ENCODE results near the gene SLC39A9.

The SLC39A9 gene

DNA sequence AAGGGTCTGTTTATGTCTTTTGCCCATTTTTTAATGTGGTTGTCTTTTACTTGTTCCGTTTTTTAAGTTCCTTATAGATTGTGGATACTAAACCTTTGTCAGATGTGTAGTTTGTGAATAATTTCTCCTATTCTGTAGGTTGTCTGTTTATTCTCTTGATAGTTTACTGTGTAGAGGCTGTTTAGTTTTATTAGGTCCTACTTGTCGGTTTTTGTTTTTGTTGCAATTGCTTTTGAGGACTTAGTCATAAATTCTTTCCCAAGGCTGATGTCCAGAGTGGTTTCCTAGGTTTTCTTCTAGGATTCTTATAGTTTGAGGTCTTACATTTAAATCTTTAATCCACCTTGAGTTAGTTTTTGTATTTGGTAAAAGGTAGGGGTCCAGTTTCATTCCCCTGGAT is 33.9 kb downstream of the SLC39A9 start:
- H3K36me3 ChIP-seq (ENCODE audit: control insufficient read depth, insufficient read depth, low read length), result no peaks in the 10 kb centered on the region
- no peak overlapping the region for H3K4me3 ChIP-seq (ENCODE audit: low read length)
- H3K9me3 ChIP-seq (ENCODE audit: control insufficient read depth, low read length), result no peaks in the 10 kb centered on the region
- H3K9ac ChIP-seq (ENCODE audit: low read length), result no peak overlapping the region
- H3K4me1 ChIP-seq (ENCODE audit: control insufficient read depth, insufficient read depth, low read length), result no peaks in the 10 kb centered on the region
- H3K27me3 ChIP-seq (ENCODE audit: control insufficient read depth, insufficient read depth, low read length), result no peaks in the 10 kb centered on the region

DNA sequence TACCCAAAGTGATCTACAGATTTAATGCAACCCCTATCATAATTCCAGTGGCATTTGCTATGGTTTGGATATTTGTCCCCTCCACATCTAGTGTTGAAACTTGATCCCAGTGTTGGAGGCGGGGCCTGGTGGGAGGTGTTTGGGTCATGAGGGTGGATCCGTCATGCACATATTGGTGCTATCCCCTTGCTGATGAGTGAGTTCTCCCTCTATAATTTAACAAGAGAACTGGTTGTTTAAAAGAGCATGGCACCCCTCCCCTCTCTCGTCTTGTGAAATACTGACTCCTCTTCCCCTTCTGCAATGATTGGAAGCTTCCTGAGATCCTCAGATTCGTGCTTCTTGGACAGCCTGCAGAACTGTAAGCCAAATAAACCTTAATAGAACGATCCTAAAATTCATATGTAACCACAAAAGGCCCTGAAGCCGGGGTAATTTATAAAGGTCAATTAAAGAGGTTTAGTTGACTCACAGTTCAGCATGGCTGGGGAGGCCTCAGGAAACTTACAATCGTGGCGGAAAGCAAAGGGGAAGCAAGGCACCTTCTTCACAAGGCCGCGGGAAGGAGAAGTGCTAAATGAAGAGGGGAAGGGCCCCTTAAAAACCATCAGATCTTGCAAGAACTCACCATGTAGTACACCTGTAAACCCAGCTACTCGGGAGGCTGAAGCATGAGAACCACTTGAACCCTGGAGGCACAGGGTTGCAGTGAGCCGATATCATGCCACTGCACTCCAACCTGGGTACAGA is 41.2 kb downstream of the SLC39A9 start:
- no peaks in the 10 kb centered on the region for H3K36me3 ChIP-seq (ENCODE audit: control insufficient read depth, insufficient read depth, low read length)
- no peak overlapping the region for H3K4me3 ChIP-seq (ENCODE audit: low read length)
- no peaks in the 10 kb centered on the region for H3K27me3 ChIP-seq (ENCODE audit: control insufficient read depth, insufficient read depth, low read length)
- H3K4me1 ChIP-seq (ENCODE audit: control insufficient read depth, insufficient read depth, low read length), result no peaks in the 10 kb centered on the region
- H3K9me3 ChIP-seq (ENCODE audit: control insufficient read depth, low read length), result no peaks in the 10 kb centered on the region
- H3K9ac ChIP-seq (ENCODE audit: low read length), result no peak overlapping the region

DNA sequence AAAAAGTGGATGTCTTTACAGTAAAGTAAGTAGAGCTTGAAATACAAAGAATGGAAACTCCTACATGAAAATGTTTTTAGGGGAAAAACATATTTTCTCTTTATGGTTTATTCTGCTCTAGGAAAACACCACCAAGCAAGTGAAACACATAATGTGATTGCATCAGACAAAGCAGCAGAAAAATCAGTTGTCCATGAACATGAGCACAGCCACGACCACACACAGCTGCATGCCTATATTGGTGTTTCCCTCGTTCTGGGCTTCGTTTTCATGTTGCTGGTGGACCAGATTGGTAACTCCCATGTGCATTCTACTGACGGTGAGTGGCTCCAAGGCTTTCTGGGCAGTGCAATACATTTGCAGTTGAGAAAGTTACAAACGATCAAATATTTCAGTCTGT is 43.5 kb downstream of the SLC39A9 start:
- Histone ChIP-seq H3K36me3 (ENCODE audit: control insufficient read depth, insufficient read depth, low read length) (no peaks in the 10 kb centered on the region), H3K4me3 (ENCODE audit: low read length) (no peak overlapping the region), H3K27me3 (ENCODE audit: control insufficient read depth, insufficient read depth, low read length) (no peaks in the 10 kb centered on the region), H3K9ac (ENCODE audit: low read length) (no peak overlapping the region), H3K9me3 (ENCODE audit: control insufficient read depth, low read length) (no peaks in the 10 kb centered on the region), H3K4me1 (ENCODE audit: control insufficient read depth, insufficient read depth, low read length) (no peaks in the 10 kb centered on the region)

DNA sequence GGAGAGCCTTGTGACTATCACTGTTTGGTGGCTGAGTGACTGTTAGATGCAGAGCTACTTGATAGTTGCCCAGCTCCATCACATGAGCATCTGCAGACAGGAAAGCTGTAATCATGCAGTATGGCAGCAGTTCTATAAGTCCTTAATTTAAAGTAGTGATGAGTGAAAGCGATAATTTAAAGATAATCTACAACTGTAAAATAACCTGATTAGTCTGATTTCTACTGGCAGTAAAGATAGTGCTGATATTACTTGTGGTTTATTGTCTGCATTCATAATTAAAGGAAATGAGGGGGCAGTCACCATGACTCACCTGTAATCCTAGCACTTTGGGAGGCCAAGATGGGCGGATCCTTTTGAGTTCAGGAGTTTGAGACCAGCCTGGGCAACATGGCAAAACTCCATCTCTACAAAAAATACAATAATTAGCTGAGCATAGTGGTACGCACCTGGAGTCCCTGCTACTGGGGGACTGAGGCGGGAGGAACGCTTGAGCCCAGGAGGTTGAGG is 44.9 kb downstream of the SLC39A9 start:
- H3K4me1 ChIP-seq (ENCODE audit: control insufficient read depth, insufficient read depth, low read length), result no peaks in the 10 kb centered on the region
- no peak overlapping the region for H3K4me3 ChIP-seq (ENCODE audit: low read length)
- no peaks in the 10 kb centered on the region for H3K9me3 ChIP-seq (ENCODE audit: control insufficient read depth, low read length)
- no peak overlapping the region for H3K9ac ChIP-seq (ENCODE audit: low read length)
- no peaks in the 10 kb centered on the region for H3K27me3 ChIP-seq (ENCODE audit: control insufficient read depth, insufficient read depth, low read length)
- H3K36me3 ChIP-seq (ENCODE audit: control insufficient read depth, insufficient read depth, low read length), result no peaks in the 10 kb centered on the region

DNA sequence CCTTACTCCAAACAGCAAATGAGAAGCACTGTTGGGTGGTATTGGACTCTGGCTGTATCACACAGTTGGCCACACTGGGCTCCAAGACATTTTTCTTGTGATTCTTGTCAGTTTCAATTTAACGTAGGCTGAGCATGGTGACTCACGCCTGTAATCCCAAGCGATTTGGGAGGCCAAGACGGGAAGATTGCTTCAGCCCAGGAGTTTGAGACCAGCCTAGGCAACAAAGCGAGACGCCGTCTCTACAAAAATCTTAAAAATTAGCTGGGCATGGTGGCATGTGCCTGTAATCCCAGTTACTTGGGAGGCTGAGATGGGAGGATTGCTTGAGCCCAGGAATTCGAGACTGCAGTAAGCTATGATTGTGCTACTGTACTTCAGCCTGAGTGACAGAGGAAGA is 50.7 kb downstream of the SLC39A9 start:
- no peaks in the 10 kb centered on the region for H3K9me3 ChIP-seq (ENCODE audit: control insufficient read depth, low read length)
- no peaks in the 10 kb centered on the region for H3K27me3 ChIP-seq (ENCODE audit: control insufficient read depth, insufficient read depth, low read length)
- H3K4me3 ChIP-seq (ENCODE audit: low read length), result no peak overlapping the region
- no peaks in the 10 kb centered on the region for H3K36me3 ChIP-seq (ENCODE audit: control insufficient read depth, insufficient read depth, low read length)
- no peaks in the 10 kb centered on the region for H3K4me1 ChIP-seq (ENCODE audit: control insufficient read depth, insufficient read depth, low read length)
- no peak overlapping the region for H3K9ac ChIP-seq (ENCODE audit: low read length)

DNA sequence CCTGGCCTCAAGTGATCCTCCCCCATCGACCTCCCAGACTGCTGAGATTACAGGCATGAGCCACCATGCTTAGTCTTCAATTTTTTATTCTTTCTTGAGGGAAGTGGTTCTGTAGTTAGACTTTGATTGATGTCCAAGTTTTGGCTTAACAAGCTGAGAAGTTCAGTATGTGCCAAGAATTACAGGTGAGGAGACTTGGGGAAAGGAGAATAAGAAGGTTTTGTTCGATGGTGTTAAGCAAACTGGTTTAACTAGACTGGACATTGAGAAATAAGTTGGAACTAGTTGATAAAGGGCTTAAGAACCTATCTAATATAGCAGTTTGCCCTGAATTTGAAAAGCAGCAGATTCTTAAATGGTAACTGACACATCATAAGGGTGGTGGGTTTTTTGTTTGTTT is 53.4 kb downstream of the SLC39A9 start:
- H3K36me3 ChIP-seq (ENCODE audit: control insufficient read depth, insufficient read depth, low read length), result peaks cover 3% of the 10 kb centered on the region
- no peak overlapping the region for H3K4me3 ChIP-seq (ENCODE audit: low read length)
- no peaks in the 10 kb centered on the region for H3K27me3 ChIP-seq (ENCODE audit: control insufficient read depth, insufficient read depth, low read length)
- H3K9me3 ChIP-seq (ENCODE audit: control insufficient read depth, low read length), result no peaks in the 10 kb centered on the region
- H3K4me1 ChIP-seq (ENCODE audit: control insufficient read depth, insufficient read depth, low read length), result no peaks in the 10 kb centered on the region
- H3K9ac ChIP-seq (ENCODE audit: low read length), result no peak overlapping the region

DNA sequence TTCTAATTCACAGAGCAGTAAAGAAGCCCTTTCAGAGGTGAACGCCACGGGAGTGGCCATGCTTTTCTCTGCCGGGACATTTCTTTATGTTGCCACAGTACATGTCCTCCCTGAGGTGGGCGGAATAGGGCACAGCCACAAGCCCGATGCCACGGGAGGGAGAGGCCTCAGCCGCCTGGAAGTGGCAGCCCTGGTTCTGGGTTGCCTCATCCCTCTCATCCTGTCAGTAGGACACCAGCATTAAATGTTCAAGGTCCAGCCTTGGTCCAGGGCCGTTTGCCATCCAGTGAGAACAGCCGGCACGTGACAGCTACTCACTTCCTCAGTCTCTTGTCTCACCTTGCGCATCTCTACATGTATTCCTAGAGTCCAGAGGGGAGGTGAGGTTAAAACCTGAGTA is 59.9 kb downstream of the SLC39A9 start:
- no peaks in the 10 kb centered on the region for H3K4me1 ChIP-seq (ENCODE audit: control insufficient read depth, insufficient read depth, low read length)
- no peaks in the 10 kb centered on the region for H3K27me3 ChIP-seq (ENCODE audit: control insufficient read depth, insufficient read depth, low read length)
- peaks cover 3% of the 10 kb centered on the region for H3K36me3 ChIP-seq (ENCODE audit: control insufficient read depth, insufficient read depth, low read length)
- no peak overlapping the region for H3K9ac ChIP-seq (ENCODE audit: low read length)
- H3K4me3 ChIP-seq (ENCODE audit: low read length), result no peak overlapping the region
- no peaks in the 10 kb centered on the region for H3K9me3 ChIP-seq (ENCODE audit: control insufficient read depth, low read length)

DNA sequence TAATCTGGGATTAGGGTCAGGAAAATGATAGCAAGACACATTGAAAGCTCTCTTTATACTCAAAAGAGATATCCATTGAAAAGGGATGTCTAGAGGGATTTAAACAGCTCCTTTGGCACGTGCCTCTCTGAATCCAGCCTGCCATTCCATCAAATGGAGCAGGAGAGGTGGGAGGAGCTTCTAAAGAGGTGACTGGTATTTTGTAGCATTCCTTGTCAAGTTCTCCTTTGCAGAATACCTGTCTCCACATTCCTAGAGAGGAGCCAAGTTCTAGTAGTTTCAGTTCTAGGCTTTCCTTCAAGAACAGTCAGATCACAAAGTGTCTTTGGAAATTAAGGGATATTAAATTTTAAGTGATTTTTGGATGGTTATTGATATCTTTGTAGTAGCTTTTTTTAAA is 60.6 kb downstream of the SLC39A9 start:
- Histone ChIP-seq H3K27me3 (ENCODE audit: control insufficient read depth, insufficient read depth, low read length) (no peaks in the 10 kb centered on the region), H3K4me1 (ENCODE audit: control insufficient read depth, insufficient read depth, low read length) (no peaks in the 10 kb centered on the region), H3K4me3 (ENCODE audit: low read length) (no peak overlapping the region), H3K9ac (ENCODE audit: low read length) (no peak overlapping the region), H3K9me3 (ENCODE audit: control insufficient read depth, low read length) (no peaks in the 10 kb centered on the region), H3K36me3 (ENCODE audit: control insufficient read depth, insufficient read depth, low read length) (peaks cover 3% of the 10 kb centered on the region)

DNA sequence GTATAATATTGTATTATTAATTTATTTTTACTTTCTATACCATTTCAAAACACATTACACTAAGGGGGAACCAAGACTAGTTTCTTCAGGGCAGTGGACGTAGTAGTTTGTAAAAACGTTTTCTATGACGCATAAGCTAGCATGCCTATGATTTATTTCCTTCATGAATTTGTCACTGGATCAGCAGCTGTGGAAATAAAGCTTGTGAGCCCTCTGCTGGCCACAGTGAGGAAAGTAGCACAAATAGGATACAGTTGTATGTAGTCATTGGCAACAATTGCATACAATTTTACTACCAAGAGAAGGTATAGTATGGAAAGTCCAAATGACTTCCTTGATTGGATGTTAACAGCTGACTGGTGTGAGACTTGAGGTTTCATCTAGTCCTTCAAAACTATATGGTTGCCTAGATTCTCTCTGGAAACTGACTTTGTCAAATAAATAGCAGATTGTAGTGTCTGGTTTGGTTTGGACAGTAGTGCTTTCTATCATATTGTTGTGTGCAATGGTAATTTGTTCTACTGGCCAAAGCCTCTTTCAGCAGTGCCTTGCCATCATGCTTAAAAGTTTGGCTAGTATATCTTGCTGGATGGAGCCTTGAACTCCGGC is 61.7 kb downstream of the SLC39A9 start:
- no peak overlapping the region for H3K9ac ChIP-seq (ENCODE audit: low read length)
- no peak overlapping the region for H3K4me3 ChIP-seq (ENCODE audit: low read length)
- peaks cover 3% of the 10 kb centered on the region for H3K36me3 ChIP-seq (ENCODE audit: control insufficient read depth, insufficient read depth, low read length)
- H3K9me3 ChIP-seq (ENCODE audit: control insufficient read depth, low read length), result no peaks in the 10 kb centered on the region
- peaks cover 5% of the 10 kb centered on the region for H3K4me1 ChIP-seq (ENCODE audit: control insufficient read depth, insufficient read depth, low read length)
- H3K27me3 ChIP-seq (ENCODE audit: control insufficient read depth, insufficient read depth, low read length), result no peaks in the 10 kb centered on the region

DNA sequence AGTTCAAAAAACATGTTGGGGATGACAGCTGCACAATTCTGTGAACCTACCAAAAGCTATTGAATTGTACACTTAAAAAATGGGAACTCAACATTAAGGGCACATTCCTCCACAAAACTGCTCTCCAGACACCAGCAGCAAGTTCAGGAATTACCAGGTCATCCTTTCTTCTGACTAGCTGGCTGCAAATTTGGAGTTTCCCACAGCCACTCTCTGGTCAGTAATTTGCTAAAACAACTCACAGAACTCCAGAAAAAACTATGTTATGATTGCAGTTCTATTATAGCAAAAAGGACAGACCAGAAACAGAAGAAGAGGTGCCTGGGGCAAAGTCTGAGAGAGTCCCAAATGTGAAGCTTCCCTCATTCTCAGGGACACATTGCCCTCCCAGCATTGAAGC is 65.9 kb downstream of the SLC39A9 start:
- H3K9me3 ChIP-seq (ENCODE audit: control insufficient read depth, low read length), result no peaks in the 10 kb centered on the region

DNA sequence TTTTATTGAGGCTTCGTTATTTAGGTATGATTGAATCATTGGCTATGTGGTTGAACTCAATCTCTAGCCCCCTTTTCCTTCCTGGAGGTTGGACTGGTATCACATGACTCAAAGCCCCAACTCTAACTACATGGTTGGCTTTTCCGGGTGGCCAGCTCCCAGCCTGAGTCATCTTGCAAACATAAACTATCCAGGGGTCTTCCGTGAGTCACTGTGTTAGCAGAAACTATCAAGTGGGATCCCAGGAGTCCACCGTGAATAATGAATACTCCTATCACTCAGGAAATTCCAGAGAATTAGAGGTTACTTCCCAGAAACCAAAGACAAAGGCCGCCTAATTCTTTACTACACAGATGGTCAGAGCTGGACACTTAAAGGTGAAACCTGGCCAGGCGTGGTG is 66.3 kb downstream of the SLC39A9 start:
- H3K36me3 ChIP-seq (ENCODE audit: control insufficient read depth, insufficient read depth, low read length), result no peaks in the 10 kb centered on the region
- no peak overlapping the region for H3K4me3 ChIP-seq (ENCODE audit: low read length)
- H3K4me1 ChIP-seq (ENCODE audit: control insufficient read depth, insufficient read depth, low read length), result peaks cover 5% of the 10 kb centered on the region
- no peak overlapping the region for H3K9ac ChIP-seq (ENCODE audit: low read length)
- no peaks in the 10 kb centered on the region for H3K27me3 ChIP-seq (ENCODE audit: control insufficient read depth, insufficient read depth, low read length)
- no peaks in the 10 kb centered on the region for H3K9me3 ChIP-seq (ENCODE audit: control insufficient read depth, low read length)

More for the DNA sequence above, 65.9 kb downstream of the SLC39A9 start:
- no peaks in the 10 kb centered on the region for H3K27me3 ChIP-seq (ENCODE audit: control insufficient read depth, insufficient read depth, low read length)
- H3K36me3 ChIP-seq (ENCODE audit: control insufficient read depth, insufficient read depth, low read length), result no peaks in the 10 kb centered on the region
- no peak overlapping the region for H3K9ac ChIP-seq (ENCODE audit: low read length)
- H3K4me1 ChIP-seq (ENCODE audit: control insufficient read depth, insufficient read depth, low read length), result peaks cover 5% of the 10 kb centered on the region
- no peak overlapping the region for H3K4me3 ChIP-seq (ENCODE audit: low read length)

DNA sequence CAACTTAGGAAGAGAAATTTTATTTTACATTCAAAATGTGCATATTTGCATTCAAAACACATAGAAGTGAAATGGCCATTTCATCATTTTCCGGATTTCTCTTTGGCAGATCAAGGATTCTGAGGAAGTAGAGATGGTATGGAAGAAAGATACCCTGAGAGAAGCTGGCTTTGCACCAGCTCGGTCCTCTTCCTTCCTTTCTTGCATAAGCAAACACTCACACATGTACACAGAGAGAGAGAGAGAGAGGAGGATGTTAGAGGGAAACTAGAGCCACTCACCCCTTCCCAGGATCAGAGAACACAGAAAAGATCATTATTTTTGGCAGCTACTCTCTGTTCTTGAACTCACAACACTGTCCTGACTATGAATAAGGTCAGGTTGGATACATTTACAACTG is 70.5 kb downstream of the SLC39A9 start:
- H3K9ac ChIP-seq (ENCODE audit: low read length), result no peak overlapping the region
- H3K4me1 ChIP-seq (ENCODE audit: control insufficient read depth, insufficient read depth, low read length), result peaks cover 5% of the 10 kb centered on the region
- H3K9me3 ChIP-seq (ENCODE audit: control insufficient read depth, low read length), result no peaks in the 10 kb centered on the region
- H3K36me3 ChIP-seq (ENCODE audit: control insufficient read depth, insufficient read depth, low read length), result no peaks in the 10 kb centered on the region
- H3K27me3 ChIP-seq (ENCODE audit: control insufficient read depth, insufficient read depth, low read length), result no peaks in the 10 kb centered on the region
- H3K4me3 ChIP-seq (ENCODE audit: low read length), result no peak overlapping the region
